Measurements from ENCODE around the gene KCMF1. TPM values are rescaled to one million over a fixed set of nuclear protein-coding genes. Genes with fewer than 3 reads are reported as not detected.
A peak's percentile ranks its signal among the peaks of the same experiment; 100 is the strongest.

The KCMF1 gene
- total and polyA plus RNA-seq, 5 experiments from 2014 or later = 13.3 to 74.8 (median 30.2) TPM

DNA sequence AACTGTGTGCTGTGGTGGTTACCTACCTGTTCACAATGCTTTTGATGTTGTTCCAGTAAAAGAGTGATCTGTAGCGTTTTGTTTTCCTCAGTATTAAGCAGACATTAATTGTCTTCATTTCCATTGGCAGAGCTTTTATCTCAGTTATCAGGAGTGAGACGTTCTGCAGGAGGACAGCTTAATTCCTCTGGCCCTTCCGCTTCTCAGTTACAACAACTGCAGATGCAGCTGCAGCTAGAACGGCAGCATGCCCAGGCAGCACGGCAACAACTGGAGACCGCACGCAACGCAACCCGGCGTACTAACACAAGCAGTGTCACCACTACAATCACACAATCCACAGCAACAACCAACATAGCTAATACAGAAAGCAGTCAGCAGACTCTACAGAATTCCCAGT lies 78.3 kb downstream of the KCMF1 start:
- Mint-ChIP-seq H3K36me3 (peaks cover 0 to 89% (median 18%) of the 10 kb centered on the region in 3 donors), H3K27ac (peak overlapping the region in 4 of 10 donors; percentile 11 to 71 (median 40)), H3K9me3 (no peaks in the 10 kb centered on the region), H3K4me1 (peaks cover 4 to 11% (median 5%) of the 10 kb centered on the region in 4 donors), H3K4me3 (no peak overlapping the region), H3K27me3 (no peaks in the 10 kb centered on the region)
- no peak for ATAC-seq
- DNase-seq = no peak
- POLR2A ChIA-PET = no interaction called here

DNA sequence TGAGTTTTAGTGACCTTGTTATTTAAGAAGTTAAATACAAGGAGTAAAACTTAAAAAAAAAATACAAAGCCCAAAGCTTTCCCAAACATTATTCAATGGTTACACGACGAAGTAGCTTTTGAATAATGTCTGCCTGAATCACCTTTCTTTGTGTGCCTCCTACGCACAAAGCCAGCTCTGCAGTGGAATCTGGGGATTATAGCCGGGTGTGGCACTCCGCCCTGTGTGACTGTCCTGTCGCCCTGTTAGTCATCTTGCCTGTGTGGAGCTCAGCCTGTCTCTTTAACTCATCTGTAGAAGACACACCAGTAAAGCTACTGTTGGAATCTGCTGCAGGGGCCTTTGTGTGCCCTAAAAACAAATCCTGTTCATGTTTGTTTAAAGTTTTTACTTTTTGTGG lies 82.8 kb downstream of the KCMF1 start:
- no peak overlapping the region for H3K4me3 Mint-ChIP-seq
- H3K27me3 Mint-ChIP-seq = no peaks in the 10 kb centered on the region
- peaks cover 14 to 51% (median 22%) of the 10 kb centered on the region in 4 donors for H3K4me1 Mint-ChIP-seq
- no peaks in the 10 kb centered on the region for H3K9me3 Mint-ChIP-seq
- H3K27ac Mint-ChIP-seq = peak overlapping the region in 5 of 10 donors; percentile 0 to 85 (median 43)
- H3K36me3 Mint-ChIP-seq = peaks cover 0 to 59% (median 6%) of the 10 kb centered on the region in 3 donors
- DNase-seq (no peak), ATAC-seq (no peak)
- POLR2A ChIA-PET = no interaction called here

DNA sequence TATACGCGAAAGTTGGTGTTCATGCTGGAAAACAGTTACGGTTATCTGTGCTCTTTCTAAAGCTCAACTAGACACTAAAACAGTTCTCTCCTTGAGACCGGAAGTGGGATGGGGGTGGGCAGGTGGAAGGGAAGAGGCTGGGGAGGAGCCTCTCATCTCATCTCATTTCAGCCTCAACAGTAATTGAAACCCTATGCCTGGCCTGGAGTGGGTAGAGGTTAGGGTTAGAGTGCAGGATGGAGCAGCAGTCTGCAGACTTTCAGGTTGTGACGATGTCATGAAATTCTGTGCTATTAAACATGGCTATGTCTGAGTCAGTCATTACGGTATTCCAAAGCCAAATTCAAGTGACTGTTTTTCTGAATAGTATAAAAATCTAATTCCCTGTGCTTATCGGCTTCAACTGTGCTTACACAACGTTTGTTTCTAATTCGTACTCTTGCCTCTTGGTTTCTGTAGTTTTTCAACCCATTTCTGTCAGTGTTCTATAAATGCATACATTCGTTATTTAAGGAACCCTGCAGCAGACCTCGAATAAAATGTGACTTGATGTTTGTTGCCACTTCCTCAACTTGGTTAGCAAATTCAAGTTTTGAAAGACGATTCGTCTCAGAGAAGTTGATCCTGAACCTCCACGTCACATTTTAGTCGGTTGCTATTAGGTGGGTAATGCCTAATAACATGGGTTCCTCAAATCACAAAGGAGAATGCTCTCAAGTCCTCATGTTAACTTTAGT lies 86.4 kb downstream of the KCMF1 start:
- H3K27ac Mint-ChIP-seq = peak overlapping the region in 9 of 10 donors; percentile 1 to 86 (median 53)
- peaks cover 14 to 50% (median 22%) of the 10 kb centered on the region in 4 donors for H3K4me1 Mint-ChIP-seq
- no peaks in the 10 kb centered on the region for H3K9me3 Mint-ChIP-seq
- DNase-seq (no peak), ATAC-seq (peak in 1 of 2 donors; percentile 33)
- no peaks in the 10 kb centered on the region for H3K27me3 Mint-ChIP-seq
- POLR2A ChIA-PET = interaction anchor here (0.7 kb wide), 1 partner anchor 595 kb away, joined by 3 read pairs; no protein-coding TSS in a partner anchor
- H3K4me3 Mint-ChIP-seq = peak overlapping the region in 2 of 10 donors; percentile 10 to 16
- H3K36me3 Mint-ChIP-seq = peaks cover 0 to 29% (median 0%) of the 10 kb centered on the region in 3 donors

DNA sequence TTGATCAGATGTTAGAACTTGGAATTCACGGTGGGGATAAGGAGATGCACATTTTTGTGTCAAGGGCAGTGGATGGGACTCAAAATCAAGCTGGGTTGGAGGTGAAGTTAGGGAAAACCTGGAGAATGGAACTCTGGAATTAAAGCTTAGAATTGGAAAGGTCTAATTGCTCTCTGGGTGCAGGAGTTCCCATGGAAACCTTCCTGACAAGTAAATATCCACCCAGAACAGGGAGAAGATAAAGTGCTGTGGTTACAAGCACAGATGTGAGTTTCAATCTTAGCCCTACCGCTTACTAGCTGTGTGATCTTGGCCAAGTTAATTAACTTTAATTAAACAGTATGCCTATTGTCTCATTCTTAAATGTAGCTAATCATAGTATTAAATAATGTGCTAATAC lies 90.9 kb downstream of the KCMF1 start:
- DNase-seq (no peak), ATAC-seq (no peak)
- no peak overlapping the region for H3K4me3 Mint-ChIP-seq
- H3K4me1 Mint-ChIP-seq = peaks cover 0 to 16% (median 14%) of the 10 kb centered on the region in 4 donors
- H3K9me3 Mint-ChIP-seq = no peaks in the 10 kb centered on the region
- POLR2A ChIA-PET = no interaction called here
- no peaks in the 10 kb centered on the region for H3K36me3 Mint-ChIP-seq
- H3K27me3 Mint-ChIP-seq = peaks cover 0 to 7% (median 3%) of the 10 kb centered on the region in 5 donors
- peak overlapping the region in 1 of 10 donors; percentile 57 for H3K27ac Mint-ChIP-seq

DNA sequence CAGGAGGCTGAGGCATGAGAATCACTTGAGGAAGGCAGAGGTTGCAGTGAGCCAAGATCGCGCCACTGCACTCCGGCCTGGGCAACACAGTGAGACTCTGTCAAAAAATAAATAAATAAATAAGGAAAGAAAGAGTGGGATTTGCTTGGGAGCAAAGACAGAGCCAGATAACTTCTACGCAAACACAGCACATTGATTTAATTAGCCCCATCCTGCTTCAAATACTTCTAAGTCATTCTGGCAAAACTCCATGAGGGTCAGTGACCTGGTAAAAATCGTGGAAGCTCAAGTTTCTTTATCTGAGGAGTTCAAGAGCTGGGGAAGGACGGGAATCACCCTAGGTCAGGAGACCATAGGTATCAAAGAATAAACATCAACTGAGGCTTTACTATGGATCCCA lies 91.6 kb downstream of the KCMF1 start:
- DNase-seq = no peak
- Mint-ChIP-seq H3K36me3 (no peaks in the 10 kb centered on the region), H3K27me3 (peaks cover 0 to 10% (median 6%) of the 10 kb centered on the region in 5 donors), H3K27ac (no peak overlapping the region), H3K4me3 (no peak overlapping the region), H3K9me3 (no peaks in the 10 kb centered on the region), H3K4me1 (peaks cover 3 to 16% (median 13%) of the 10 kb centered on the region in 4 donors)
- no peak for ATAC-seq
- POLR2A ChIA-PET = no interaction called here

DNA sequence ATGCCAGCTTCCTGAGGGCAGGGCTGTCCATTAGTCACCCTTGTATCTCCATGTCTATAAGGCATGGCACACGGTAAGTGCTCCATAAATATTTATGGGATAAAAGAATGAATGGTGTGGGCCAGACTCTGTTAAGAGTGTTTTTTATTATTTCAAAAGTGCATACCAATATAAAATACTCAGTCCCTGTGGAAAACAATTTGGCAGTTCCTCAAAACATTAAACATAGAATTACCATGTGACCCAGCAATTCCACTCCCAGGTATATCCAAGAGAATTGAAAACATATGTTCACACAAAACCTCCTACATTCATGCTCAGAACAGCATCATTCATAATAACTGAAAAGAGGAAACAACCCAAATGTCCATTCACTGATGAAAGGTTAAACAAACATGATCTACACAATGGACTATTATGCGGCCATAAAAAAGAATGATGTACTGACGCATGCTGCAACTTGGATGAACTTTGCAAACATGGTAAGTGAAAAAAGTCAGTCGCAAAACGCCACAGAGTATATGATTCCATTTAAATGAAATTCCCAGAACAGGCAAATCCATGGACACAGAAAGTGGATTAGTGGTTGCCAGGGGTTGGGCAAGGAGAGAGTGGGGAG lies 93.1 kb downstream of the KCMF1 start:
- ATAC-seq = no peak
- H3K4me3 Mint-ChIP-seq = no peak overlapping the region
- peaks cover 3 to 10% (median 7%) of the 10 kb centered on the region in 4 donors for H3K4me1 Mint-ChIP-seq
- POLR2A ChIA-PET = interaction anchor here (0.6 kb wide), 1 partner anchor 294 kb away, joined by 4 read pairs; no protein-coding TSS in a partner anchor
- H3K27ac Mint-ChIP-seq = no peak overlapping the region
- DNase-seq = no peak
- H3K9me3 Mint-ChIP-seq = no peaks in the 10 kb centered on the region
- H3K36me3 Mint-ChIP-seq = no peaks in the 10 kb centered on the region
- H3K27me3 Mint-ChIP-seq = peaks cover 0 to 13% (median 7%) of the 10 kb centered on the region in 5 donors

DNA sequence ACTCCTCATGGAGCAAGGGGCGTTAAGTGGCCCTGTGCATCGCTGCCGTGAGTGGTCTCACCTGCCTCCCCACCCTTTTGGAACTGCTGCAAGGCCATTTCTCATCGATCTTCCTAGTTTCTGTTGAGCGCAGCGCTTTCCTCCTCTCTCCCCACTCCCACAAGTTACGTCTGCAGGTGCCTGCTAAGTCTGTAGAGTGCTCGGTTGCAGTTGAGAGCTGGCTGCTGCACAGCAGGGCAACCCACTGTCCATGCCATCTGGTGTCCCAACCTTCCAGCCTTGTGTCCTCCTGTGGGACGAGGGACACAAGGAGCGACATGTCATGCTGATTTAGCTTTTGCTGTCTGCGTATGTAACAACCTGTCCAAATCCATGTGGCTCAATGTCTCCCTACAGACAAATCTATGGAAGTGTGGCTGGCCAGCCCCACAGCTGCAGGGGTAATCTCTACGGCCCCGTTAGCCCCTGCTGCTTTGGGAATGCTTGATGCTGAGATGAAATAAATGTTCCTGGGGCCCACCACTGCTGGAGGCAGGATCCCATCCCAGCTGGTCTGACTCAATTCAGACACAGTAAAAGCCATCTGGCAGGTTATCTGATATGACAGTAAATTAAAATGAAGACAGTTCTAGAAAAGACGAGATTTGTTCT lies 94.1 kb downstream of the KCMF1 start:
- DNase-seq (no peak), ATAC-seq (no peak)
- Mint-ChIP-seq H3K36me3 (no peaks in the 10 kb centered on the region), H3K4me1 (peaks cover 3 to 10% (median 7%) of the 10 kb centered on the region in 4 donors), H3K4me3 (peak overlapping the region in 1 of 10 donors; percentile 26), H3K9me3 (no peaks in the 10 kb centered on the region), H3K27me3 (peaks cover 0 to 13% (median 7%) of the 10 kb centered on the region in 5 donors), H3K27ac (no peak overlapping the region)
- POLR2A ChIA-PET = no interaction called here

DNA sequence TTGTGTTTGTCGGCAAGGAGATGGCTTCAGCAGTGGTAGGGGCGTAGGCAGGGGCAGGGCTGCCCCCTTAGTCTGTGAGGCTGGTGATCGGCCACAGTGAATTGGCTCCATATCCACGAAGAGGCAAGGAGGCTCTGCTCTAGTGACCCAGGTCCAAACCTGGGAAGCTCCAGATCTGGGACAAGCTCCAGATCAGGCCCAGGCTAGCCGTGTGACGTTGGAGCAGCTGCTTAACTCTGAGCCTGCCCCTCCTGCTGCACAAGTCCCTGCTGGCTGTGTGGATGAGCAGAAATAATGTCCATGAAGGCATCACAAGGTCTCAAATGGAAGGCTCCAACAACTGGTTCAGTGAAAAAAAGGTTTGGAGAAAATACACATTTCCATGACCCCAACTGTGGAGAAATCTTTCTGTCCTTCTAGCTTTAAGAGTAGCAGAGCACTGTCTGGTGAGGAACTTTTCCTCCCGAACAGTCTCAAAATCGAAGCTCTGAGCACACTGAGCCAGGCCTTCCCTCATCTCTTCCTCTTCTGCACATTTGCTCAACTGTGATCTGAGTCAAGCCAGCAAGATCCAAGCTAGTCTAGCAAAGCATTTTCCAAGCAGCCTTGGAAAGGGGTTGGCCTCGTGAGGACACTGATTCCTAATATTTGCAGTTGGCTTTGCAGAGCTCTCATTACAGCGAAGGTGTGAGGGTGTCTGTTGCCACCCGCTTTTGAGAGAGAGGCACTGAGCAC lies 95.2 kb downstream of the KCMF1 start:
- H3K27me3 Mint-ChIP-seq = peaks cover 3 to 18% (median 7%) of the 10 kb centered on the region in 5 donors
- DNase-seq = no peak
- no peaks in the 10 kb centered on the region for H3K9me3 Mint-ChIP-seq
- no peak for ATAC-seq
- no peak overlapping the region for H3K4me3 Mint-ChIP-seq
- H3K4me1 Mint-ChIP-seq = peaks cover 3 to 10% (median 7%) of the 10 kb centered on the region in 4 donors
- no peaks in the 10 kb centered on the region for H3K36me3 Mint-ChIP-seq
- peak overlapping the region in 1 of 10 donors; percentile 38 for H3K27ac Mint-ChIP-seq
- POLR2A ChIA-PET = no interaction called here

DNA sequence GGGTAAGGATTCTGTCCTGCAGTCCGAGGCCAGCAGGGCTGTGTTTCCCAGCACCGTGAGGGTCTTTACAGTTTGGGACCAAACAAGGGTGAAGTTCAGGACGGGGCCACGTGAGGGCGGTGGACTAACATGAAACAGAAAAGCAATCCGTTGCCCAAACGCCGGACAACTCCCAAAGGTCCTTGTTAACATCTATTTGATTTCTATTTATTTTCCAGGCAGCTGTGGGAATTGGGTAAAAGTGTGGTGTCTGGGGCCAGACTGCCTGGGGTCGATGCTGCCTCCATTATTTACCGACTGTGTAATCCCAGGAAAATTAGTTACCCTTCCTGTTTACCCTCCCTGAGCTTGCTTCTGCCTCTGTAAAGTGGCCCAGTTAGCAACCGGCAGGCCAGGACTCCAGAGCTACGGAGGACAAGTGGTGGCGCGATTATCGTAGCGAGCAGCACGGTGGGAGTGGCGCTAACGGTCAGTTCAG lies 96.0 kb downstream of the KCMF1 start:
- DNase-seq (peak in 4 of 10 donors; percentile 12 to 25 (median 20)), ATAC-seq (no peak)
- Mint-ChIP-seq H3K4me1 (peaks cover 3 to 10% (median 7%) of the 10 kb centered on the region in 4 donors), H3K27me3 (peaks cover 3 to 18% (median 11%) of the 10 kb centered on the region in 5 donors), H3K4me3 (peak overlapping the region in 3 of 10 donors; percentile 2 to 6 (median 6)), H3K9me3 (no peaks in the 10 kb centered on the region), H3K27ac (peak overlapping the region in 1 of 10 donors; percentile 56), H3K36me3 (no peaks in the 10 kb centered on the region)
- POLR2A ChIA-PET = no interaction called here

DNA sequence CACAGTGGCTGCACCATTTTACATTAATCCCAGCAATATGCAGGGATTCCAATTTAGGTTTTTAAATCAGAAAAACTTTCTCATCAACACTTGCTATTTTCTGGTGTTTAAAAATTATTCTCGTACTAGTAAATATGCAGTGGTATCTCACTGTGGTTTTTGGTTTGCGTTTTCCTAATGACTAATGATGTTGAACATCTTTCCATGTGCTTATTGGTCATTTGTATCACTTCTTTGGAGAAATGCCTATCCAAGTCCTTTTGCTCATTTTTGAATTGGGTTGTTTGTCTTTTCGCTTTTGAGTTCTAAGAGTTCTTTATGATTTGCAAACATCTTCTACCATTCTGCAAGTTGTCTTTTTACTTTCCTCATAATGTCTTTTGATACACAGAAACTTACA lies 100.1 kb downstream of the KCMF1 start:
- Mint-ChIP-seq H3K27ac (no peak overlapping the region), H3K4me3 (no peak overlapping the region), H3K27me3 (peaks cover 4 to 33% (median 15%) of the 10 kb centered on the region in 5 donors), H3K36me3 (no peaks in the 10 kb centered on the region), H3K4me1 (peaks cover 3 to 10% (median 7%) of the 10 kb centered on the region in 4 donors), H3K9me3 (no peaks in the 10 kb centered on the region)
- DNase-seq = no peak
- ATAC-seq = no peak
- POLR2A ChIA-PET = no interaction called here

DNA sequence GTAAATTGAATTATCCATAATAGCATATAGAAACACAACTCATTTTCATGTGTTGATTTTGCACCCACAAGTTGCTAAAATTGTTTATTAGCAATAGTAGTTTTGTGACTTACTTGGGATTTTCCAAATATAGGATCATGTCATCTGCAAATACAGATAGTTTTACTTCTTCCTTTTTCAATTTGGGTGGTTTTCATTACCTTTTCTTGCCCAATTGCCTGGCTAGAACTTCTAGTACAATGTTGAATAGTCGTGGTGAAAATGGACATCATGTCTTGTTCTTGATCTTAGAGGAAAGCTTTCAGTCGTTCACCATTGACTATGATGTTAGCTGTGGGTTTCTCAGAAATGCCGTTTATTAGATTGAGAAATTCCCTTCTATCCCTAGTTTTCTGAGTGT lies 102.1 kb downstream of the KCMF1 start:
- Mint-ChIP-seq H3K4me3 (no peak overlapping the region), H3K4me1 (no peaks in the 10 kb centered on the region), H3K9me3 (no peaks in the 10 kb centered on the region), H3K27ac (no peak overlapping the region), H3K36me3 (peaks cover 0 to 3% (median 0%) of the 10 kb centered on the region in 3 donors), H3K27me3 (peaks cover 8 to 43% (median 14%) of the 10 kb centered on the region in 5 donors)
- POLR2A ChIA-PET = no interaction called here
- DNase-seq = no peak
- ATAC-seq = no peak

DNA sequence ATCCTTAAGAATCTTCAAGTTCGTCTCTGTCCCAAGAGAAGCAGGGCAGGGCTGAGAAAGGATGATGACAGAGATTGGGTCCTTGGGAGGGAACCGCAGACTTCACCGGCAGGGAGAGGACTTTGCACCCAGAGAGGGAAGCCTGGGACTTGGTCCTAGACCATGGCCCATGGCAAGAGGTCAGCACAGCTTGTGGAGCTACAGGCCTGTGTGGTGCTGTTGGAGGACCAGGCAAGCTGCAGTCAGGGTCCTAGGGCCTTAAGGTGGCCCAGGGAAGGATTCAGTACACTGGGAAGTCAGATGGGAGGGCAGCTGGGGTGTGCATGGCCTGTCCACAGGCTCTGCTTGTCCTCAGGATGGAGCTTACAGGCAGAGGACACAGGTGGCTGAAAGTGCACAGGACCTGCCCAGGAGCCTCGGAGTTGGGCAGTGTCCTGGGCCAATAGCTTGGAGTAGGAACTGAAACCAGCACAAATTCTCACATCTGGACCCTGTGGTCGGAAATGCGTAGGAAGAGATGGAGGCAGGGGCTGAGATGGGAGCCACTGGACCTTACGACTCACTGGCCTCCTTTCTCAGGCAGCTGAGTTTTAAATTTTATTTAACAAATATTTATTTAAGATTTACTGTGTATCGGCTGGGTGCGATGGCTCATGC lies 105.8 kb downstream of the KCMF1 start:
- no peak for DNase-seq
- POLR2A ChIA-PET = no interaction called here
- peaks cover 0 to 2% (median 0%) of the 10 kb centered on the region in 4 donors for H3K4me1 Mint-ChIP-seq
- H3K36me3 Mint-ChIP-seq = peaks cover 0 to 8% (median 6%) of the 10 kb centered on the region in 3 donors
- H3K27ac Mint-ChIP-seq = no peak overlapping the region
- ATAC-seq = no peak
- peaks cover 9 to 40% (median 18%) of the 10 kb centered on the region in 5 donors for H3K27me3 Mint-ChIP-seq
- peaks cover 0 to 11% (median 5%) of the 10 kb centered on the region in 9 donors for H3K9me3 Mint-ChIP-seq
- H3K4me3 Mint-ChIP-seq = no peak overlapping the region

Data from naive thymus-derived CD8-positive, alpha-beta T cell (primary cell).